GM21576 (cell line): Measurements from ENCODE around the gene SLFNL1.

ENCODE experiments used
- ATAC-seq: cut with Tn5 transposase; IDR thresholded peaks from one replicate; pipeline ENCODE4 v1.9.1; 2021; ENCODE audit warnings: mild to moderate bottlenecking, moderate library complexity; ENCODE audit not compliant: unreplicated experiment

The SLFNL1 gene

DNA sequence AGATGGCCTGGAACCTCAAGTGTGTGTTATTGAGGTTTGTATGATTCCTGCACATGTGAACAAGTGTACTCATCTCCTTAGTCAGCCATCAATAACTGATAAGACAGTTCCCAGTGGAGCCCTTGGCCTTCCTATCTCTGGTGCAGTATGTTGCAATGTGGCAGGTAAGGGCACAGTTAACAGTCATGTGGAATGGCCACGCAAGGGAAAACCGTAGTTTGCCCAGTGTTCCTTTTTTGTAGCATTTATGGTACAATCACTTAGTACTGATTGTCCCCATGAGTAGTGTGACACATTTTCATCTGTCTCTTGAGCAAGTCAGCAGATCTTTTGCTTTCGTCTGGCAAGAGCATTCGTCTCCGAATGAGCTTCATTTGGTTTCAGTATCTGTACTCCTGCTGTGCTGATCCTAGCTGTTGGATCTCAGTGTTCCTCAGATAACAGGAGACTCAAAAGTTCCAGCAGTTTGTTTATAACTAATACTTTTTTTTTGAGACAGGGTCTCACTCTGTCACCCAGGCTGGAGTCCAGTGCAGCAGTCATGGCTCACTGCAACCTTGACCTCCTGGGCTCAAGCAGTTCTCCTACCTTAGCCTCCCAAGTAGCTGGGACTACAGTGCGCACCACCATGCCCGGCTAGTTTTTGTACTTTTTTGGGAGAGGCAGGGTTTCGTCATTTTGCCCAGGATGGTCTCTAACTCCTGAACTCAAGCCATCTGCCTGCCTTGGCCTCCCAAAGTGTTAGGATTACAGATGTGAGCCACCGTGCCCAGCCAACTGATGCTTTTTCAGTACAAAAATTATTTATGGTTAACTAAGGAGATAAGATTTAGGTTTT lies 33.9 kb downstream of the SLFNL1 start:
- ATAC-seq = no peak

DNA sequence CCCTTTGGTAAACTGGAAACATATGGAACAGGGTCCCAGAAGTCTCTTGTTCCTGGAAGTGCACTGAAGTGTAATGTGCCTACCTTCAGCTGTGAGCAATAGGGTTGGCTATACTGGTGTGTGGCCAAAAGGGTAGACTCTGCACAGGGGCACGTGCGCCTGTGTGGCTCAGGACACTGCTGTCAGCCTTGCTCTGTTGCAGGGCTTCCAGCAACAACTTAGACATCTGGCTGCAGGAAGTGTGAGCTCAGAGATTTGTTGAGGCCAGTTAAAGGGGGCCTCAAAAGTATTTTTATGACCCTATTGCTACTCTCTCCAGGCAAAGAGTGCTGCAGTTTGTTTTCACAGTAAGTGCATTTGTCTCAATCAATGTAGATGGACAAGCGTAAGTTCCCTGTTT lies 34.6 kb downstream of the SLFNL1 start:
- ATAC-seq = no peak

DNA sequence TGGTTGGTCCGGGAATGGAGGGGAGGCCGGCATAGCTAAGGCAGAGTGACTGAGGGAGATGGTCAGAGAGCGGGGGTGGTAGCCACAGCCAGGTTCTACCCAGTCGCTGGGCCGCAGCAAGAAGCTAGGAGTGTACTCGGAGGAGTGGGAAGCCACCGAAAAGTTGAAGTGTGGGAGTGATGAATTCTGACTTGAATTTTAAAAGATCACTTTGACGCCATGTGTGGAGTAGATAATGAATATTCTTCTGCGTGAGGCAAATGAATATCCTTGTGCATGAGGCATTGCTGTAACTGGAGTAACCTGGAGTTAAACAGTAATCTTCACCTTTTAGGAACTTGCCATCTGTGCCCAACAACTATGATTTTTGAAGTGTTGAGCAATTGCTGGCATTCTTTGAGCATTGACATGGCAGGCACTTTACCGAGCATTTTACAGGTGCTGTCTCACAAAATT lies 35.2 kb downstream of the SLFNL1 start:
- no peak for ATAC-seq

DNA sequence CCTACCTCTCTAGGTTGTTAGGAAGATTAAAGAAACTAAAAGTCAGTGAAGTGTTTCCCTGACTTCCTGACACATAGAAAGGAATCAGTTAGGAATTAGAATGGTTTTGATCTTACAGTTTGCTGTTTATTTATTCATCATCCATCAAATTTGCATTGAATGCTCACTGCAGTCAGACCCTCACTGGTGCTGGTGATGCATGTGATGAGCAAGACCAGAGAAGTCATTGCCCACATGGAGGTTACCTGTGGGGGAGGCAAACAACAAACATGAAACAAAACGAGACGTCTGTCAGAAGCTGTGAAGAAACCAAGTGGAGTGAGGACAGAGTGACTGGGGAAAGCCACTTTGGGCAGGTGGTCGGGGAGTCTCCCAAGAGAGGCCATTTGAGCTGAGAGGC lies 35.6 kb downstream of the SLFNL1 start:
- ATAC-seq = no peak

DNA sequence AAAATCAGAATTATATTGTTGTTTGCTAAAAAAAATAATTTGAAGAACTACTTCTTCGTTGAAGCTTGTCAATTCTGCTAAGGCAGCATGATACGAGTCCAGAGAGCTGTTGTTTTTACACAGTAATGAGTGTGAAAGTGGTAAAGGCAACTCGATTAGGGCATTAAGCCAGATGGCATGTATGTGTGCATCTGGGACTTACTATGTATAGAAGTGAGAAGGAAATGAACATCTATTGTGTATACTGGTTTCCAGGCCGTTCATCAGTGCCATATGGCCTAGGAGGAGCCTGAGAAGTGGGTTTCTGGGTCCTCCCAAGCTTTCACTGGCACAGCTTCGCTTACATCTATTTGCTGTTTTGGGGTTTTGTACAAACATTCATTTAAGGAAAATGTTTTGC lies 36.4 kb downstream of the SLFNL1 start:
- ATAC-seq = no peak

DNA sequence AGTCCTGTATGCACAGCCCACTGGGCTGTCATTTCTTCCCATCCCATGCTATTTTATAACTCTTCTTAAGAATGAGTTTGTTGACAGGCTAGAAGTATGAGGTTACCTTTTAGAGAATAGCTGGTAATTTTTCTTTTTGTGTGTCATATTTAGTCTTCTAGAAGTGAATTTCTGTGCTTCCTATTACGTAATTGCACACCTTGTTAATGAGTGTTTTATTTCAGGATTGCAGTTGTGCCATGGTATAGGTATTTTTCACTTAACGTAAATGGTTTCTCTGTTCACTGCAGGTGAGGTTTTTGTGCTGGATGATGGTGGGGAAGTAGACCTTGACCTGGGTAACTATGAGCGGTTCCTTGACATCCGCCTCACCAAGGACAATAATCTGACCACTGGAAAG lies 37.0 kb downstream of the SLFNL1 start:
- no peak for ATAC-seq

DNA sequence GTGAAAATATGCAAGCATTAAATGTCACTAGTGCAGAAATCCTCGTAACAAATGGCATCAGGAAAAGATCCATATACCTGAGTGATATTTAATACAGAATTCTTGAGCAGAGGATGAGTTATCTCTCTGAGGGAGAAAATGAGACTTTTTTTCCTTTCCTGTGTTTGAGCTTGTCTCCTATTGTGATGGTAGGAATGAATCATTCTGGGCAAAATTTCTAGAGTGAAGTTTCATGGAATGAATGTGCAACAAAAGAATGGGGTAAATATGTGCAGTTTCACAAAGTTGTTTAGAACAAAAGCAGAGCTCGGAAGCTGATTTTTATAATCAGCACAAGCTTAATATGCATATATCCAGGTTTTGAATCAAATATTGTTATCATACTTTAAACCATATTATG lies 37.5 kb downstream of the SLFNL1 start:
- no peak for ATAC-seq

DNA sequence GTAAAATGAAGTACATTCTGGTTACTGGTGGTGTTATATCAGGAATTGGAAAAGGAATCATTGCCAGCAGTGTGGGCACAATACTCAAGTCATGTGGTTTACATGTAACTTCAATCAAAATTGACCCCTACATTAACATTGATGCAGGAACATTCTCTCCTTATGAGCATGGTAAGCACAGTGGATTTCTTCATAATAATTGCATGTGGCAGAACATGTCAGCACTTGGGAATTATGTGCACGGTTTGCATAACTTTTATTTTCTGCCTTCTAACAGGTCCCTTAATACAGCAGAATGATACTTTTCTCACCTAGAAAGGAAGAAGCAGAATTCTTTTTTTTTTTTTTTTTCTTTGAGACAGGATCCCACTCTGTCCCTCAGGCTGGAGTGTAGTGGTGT lies 38.2 kb downstream of the SLFNL1 start:
- ATAC-seq = no peak

DNA sequence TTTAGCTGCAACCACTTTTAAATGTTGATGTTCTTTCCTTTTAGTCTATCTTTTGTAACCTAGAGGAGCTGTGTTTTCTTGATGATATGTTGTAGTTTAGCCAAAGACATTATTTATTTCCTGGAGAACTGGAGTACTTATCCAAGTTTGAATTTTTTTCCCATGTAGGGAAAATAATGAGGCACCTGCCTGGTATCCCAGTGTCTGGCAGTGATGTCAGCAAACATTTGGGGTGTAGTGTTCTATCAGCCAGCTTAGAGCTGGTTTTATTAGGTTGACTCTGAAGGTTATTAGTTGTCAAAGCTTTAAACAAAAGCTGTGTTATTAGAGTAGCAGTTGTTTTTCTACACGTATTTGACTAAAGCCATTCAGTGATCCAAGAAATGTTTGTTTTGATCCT lies 38.8 kb downstream of the SLFNL1 start:
- no peak for ATAC-seq

DNA sequence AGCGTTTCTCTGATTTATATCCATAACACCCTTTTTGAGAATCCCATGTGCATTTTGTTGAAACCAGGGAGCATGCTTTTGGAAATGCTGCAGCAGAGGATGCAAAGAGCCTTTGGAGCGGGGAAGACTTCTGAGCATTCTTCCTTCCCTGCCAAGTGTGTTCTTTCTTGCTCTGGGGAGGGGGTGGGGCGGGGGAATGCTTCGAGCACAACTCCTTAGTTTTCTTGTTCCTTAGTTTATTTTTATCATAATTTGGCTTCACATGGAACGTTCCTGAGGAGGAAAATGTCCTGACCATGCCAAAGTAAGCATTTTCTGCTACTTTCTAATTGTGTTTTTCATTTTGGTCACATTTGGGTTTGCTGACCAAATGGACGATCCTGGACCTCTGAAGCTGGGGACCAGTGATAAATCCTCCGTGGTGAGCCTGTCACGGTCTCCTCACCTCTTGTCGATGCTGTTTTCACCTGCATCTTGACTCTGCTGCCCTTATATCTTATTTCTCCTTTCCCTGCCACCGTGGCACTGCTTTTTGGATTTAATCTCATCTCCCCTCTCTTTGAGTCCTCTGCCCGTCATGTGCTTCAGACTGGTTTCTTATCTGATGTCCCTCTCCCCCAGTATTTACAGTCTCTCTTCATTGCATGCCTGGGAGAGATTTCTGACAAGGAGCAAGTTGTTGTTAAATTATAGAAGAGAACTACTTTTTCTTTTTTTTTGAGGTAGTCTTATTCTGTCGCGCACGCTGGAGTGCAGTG lies 39.7 kb downstream of the SLFNL1 start:
- no peak for ATAC-seq

DNA sequence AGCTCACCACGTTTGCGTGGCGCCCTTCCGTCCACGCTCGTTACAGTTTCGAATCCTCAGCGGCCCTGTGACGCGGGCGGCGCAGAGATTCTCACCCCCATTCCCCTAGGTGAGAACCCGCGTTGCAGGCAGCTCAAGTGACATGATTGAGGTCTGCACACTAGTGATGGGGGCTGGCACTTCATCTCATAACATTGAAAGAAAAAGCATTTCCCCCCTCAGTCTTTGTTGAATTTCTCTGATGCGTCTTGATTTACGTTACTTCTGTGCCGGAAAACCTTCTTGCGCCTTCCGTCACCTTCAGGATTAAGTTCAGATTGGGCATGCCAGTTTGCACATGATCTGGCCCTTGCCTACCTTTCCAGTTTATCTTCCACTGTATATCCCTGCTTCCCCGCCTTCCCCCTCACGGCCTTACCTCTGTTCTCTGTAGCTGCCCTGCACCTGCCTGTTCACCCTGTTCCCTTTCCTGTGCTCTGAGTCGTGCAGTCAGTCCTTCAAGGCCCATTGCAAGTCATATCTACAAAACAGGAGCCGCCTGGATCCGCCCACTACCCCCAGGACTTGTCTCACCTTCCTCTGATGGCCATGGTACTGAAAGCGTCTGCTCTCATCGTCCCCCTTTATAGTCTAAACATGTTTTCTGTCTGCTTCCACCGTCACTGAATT lies 40.9 kb downstream of the SLFNL1 start:
- ATAC-seq = peak; percentile 1

DNA sequence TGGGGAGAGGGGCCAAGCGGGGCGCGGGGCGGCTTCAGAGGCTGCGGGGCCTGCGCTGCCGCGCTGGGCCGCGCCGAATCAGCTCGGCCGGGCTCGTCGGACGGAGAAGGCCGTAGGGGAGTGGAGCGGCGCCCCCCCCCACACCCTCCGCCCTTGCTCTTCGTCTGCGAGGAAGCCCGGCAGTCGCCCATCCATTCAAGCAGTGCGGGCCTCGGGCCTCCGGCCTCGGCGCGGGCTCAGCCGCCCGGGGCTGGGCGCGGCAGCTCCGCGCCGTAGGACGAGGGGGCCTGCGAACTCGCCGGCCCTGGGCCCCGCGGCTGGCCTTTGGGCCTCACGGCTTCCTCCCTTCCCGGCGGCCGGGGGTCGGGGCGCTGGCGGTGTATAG lies 41.5 kb downstream of the SLFNL1 start:
- ATAC-seq = peak; percentile 18

DNA sequence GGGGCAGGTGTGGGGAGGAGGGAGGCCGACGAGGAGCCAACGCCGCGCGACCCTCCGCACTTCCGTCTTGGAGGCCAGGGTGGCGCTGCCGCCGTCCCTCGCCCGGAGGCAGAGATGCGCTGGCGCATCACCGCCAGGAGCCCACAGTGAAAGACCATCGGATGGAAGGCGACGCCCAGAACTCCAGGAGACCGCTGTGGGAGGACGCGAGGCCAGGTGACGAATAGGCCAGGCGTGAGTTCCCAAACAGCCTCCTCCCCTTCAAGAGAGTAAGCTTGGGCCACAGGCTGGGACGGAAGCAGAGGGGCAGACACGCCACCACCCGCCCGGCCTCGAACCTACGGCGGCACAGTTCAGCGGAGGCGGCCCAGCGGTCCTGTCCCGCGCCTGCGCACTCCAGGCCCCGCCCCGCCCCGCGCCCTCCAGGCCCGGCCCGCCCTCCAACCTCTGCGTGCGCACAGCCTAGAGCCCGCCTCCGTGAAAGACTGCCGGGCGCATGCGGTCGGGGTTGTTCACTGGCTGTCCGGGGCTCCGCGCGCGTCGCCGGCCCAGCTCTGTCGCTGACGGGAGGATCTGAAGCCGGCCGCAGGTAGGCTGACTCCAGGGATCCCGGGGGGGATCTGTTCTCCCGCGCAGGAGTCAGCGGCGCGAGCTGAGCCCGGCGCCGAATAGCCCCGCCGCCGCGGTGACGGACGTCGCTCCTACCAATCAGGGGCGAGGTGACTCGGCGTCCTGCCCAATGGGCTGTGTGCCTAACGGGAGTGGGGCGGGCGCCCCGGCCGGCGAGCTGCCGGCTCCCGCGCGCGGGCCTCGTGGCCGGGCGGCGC lies 42.1 kb downstream of the SLFNL1 start, which contains the start of gene CTPS1:
Gene CTPS1 (plus strand): TSS at position 456 of the 827 bp plus-strand sequence. CDS start 3,595 bp downstream, outside the sequence.
- ATAC-seq = peak; percentile 86

DNA sequence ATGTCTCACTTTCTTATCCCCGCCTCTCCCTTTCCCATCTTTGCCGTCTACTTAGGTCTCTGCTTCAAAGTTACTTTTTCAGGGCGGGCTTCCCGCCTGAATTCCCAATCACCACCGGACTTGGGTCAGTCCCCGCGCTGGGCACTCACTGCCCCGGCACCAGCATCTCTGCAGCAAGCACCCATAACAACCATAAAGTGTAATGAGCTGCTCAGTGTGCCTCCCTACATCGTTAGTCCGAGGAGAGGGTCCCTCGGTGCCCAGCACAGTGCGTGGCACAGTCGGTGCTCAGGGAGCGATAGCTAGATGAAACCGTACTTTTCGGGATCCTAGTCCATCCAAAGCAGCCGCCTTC lies 42.7 kb downstream of the SLFNL1 start:
- ATAC-seq = no peak

DNA sequence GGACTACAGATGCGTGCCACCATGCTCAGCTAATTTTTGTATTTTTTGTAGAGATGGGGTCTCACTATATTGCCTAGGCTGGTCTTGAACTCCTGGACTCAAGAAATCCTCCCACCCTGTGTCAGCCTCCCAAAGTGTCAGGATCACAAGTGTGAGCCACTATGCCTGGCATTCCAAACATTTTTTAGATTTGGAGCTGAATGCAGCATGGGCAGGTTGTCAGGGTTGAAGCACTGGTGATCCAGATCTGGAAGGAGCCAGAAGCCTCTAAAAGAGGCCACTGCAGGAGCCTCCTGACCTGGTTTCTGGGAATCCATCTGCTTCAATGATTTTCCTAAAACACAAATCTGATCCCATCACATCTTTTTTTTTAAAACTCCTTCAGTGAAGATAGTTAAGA lies 43.8 kb downstream of the SLFNL1 start:
- no peak for ATAC-seq

DNA sequence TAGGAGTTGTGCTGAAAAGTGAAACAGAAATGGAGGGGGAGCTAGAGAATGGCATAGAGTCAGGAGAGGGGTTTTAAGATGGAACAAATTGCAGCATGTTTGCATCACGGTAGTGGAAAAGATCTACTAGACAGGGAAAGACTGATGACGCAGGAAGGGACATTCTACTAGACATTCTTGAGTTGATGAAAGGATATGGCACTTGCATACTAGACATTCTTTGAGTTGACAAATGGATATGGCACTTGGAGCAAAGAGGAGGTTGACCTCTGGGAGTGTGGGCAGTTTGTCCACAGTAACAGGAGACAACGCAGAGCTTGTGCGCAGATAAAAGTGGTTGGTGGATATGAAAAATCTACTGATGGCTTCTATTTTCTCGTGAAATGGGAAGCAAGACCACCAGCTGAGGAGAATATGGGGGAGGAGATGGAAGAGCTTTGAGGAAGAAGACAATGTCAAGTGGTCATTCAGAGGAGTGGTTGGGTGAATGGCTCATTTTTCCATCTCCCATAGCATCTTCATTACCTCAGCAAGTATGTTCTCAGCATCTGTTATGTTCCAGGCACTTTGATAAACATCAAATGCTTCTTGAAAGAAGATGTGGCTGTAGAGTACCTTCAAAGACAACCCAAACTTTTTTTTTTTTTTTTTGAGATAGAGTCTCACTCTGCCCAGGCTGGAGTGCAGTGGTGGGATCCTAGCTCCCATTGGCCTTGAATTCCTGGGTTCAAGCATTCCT lies 44.4 kb downstream of the SLFNL1 start:
- ATAC-seq = no peak

DNA sequence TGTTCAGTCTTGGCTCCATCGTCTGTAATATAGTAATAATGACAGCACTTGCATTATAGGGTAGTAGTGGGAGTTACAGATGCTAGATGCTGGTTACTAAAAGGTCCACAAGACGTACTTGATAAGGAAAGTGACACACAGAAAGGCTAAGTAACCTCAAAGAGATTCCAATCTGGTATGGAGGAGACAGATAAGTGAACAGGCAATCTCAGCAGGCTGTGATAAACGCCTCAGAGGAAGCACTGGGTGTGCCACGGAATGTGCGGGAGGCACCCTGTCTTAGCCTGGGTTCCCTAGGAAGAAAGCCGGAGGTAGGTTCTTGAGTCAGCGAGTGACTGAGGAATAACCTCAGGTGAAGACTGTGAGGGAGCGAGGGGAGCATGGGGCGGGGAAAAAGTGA lies 46.6 kb downstream of the SLFNL1 start:
- no peak for ATAC-seq

DNA sequence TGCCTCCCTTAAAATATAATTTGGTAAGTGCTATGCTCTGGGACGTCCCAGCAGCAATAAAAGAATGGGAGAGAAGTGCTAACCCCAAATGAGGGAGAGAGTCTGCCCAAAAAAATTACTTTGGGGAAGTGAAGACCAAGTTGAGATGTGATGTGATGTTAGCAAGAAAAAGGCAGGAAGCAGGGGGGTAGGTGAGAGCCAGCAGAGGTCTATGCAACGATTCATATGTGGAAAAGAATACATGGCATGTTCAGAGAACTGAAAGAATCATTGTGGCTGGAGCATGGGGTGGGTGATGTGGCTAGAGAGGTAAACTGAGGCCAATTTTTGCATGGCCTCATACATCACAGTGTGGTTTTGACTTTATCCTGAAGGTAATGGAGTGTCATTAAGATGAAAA lies 47.6 kb downstream of the SLFNL1 start:
- ATAC-seq = no peak

DNA sequence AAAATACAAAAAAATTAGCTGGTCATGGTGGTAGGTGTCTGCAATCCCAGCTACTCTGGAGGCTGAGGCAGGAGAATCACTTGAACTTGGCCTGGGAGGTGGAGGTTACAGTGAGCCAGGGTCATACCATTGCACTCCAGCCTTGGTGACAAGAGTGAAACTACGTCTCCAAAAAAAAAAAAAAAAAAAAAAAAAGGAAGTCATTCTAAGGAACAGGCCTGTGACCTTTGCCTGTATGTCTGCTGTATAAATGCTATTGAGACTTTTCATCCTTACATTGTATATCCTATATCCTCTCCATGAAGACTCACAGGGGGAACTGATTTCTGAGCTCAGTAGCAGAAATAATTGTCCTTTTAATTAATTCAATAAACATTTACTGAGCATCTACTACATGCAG lies 49.6 kb downstream of the SLFNL1 start:
- no peak for ATAC-seq

DNA sequence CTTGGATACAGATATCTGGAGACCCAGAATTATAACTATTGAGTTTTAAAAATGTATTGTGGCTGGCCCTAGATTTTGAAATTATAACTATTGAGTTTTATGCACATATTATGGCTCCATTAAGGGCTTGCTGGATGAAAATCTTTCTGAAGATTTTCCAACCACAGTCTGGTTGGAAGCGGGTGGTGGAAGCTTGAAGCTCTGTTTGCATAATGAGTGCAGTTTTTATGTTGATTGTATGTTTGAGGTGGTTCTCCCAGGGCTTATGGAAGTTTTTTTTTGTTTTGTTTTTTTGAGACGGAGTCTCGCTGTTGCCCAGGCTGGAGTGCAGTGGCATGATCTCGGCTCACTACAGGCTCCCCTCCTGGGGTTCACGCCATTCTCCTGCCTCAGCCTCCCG lies 52.1 kb downstream of the SLFNL1 start:
- no peak for ATAC-seq
